Raji (cell line): ENCODE data around the gene MYL11.
A peak's percentile ranks its signal among the peaks of the same experiment; 100 is the strongest.

ENCODE experiments used
- POLR2A ChIP-seq: IDR thresholded peaks from 2 replicates; pipeline ENCODE4 v1.6.1; 2011; ENCODE audit warnings: low read depth, low read length, control low read depth; ENCODE audit not compliant: insufficient read depth

MYL11 gene

DNA sequence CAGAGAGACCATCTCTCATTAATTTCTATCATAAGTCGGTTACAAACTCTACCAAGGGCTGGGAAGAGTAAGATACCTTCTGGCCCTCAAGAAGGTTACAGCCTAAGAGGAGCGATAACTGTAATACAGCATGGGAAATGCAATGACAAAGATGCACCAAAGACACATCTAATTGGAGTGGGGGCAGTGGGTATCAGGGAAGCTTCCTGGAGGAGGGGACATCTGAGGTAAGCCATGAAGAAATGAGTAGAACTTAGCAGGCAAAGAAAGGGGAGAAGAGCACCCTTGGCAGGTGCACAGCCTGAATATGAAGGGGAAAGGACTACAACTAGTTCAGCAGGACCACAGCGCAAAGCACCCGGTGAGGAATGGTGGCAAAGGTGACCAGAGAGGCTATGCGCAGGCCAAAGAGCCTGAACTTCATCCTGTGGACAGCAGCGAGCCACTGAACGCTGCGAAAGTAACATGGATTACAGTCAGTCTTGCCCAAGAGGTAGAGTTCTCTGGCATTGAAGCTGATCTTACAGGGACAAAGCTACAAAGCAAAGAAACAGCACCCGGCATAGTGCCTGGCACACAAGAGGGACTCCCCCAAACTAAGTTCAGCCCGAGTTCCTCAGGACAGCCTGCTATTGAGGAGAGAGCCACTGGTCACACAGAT is 7.1 kb upstream of the MYL11 start:
- no peak for TF ChIP-seq POLR2A

DNA sequence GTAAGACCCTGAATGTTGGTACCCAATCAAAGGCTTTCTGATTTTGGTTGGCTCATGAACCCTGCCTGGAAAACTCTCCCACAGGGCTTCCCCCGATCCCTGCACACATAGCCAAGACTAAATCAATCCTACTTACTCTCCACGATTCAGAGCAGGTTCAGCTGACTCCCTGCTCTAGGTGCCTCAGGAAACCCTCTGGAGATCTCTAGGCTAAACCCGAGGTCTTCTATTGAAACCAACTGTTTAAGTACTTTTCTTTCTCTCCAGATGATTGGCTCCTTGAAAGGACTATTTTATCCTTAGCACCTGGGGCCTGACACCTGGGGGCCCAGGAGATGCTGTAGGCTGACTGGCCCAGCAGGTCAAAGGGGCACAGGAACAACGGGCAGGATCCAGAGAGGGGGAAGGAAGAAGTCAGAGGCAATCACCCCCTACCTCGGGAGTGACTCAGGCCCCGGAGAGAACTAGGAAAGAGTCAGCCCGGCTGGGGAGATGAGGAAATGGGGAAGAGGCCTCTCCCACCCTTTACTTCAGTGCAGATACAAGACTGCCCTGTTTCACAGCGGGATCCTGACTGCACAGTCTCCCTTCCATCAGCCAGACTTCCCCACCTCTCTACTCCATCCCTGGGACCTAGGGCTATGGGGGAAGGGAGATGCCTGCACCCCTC is 6.3 kb upstream of the MYL11 start:
- no peak for TF ChIP-seq POLR2A

DNA sequence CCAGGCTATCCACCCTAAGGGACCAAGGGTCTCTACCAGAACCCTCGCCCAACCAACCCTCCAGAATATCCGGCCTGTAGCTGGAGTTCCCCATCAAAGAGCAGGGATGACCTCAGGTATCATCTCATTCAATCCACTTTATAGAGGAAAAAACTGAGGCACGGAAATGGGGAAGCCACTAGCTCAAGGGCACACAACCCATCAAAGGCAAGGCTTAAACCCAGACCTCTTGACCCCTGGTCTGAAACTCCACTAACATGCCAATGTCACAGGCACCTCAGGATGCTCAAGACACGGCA is 5.9 kb upstream of the MYL11 start:
- no peak for TF ChIP-seq POLR2A

DNA sequence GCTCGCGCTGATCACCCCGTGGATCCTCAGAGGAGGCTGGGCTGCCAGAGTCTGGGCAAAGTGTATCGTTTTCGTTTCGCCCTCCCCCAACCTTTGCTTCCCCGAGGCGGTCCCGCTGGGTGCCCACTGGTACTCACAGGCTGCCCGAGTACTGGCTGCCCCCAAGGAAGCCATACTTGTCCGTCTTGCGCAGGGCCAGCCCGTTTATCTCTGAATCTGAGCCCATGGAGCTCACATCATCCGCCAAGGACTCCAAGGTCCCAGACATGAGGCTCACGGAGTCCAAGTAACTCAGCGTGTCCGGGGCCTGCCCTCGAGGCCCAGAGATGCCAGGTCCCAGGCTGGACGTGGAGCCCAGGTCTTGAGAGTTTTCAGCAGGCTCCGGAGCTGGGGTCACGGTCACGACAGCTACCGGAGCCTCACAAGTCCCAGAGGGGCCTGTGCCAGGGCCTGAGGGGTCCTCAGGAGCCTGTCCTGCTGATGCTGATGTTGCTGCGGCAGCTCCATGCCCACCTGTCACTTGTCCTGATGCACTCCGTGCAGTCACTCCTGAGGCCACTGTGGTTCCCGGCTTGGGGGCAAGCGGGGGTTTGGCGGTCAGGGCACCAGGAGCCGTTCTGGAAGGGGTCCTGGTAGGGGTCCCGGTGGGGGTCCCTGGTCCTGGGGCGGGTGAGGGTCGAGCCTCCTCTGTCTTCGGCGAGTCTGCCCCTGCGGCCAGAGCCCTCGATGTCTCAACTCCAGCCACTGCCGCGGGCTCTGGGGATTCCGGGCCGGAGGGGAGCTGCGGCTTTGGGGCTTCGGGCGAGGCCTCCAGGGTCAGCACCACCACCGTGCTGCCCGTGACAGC is 5.3 kb upstream of the MYL11 start:
- TF ChIP-seq POLR2A, result no peak

DNA sequence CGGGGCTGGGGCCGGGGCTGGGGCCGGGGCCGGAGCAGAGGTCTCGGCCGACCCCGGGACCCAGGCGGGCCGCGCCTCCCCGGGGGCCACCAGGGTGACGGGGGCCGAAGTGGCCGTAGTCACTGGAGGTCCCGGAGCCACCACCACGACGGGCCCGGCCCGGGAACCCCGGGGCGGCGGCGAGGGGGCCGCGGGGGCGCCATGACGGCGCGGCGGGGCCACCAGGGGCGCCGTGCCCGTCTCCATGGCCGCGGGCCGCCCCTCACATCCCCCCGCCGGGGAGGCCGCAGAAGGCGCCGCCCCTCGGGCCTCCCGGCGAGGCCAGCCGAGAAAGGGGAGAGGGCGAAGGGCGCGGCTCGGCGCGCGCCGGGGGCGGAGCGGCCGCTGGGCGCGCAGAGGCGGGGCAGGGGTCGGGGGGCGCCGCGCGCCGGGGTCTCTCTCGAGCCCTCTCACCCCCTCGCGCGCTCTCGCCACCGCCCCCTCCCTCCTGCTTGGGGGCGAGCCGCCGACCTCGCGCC is 4.6 kb upstream of the MYL11 start:
- peak; percentile 45 for TF ChIP-seq POLR2A

DNA sequence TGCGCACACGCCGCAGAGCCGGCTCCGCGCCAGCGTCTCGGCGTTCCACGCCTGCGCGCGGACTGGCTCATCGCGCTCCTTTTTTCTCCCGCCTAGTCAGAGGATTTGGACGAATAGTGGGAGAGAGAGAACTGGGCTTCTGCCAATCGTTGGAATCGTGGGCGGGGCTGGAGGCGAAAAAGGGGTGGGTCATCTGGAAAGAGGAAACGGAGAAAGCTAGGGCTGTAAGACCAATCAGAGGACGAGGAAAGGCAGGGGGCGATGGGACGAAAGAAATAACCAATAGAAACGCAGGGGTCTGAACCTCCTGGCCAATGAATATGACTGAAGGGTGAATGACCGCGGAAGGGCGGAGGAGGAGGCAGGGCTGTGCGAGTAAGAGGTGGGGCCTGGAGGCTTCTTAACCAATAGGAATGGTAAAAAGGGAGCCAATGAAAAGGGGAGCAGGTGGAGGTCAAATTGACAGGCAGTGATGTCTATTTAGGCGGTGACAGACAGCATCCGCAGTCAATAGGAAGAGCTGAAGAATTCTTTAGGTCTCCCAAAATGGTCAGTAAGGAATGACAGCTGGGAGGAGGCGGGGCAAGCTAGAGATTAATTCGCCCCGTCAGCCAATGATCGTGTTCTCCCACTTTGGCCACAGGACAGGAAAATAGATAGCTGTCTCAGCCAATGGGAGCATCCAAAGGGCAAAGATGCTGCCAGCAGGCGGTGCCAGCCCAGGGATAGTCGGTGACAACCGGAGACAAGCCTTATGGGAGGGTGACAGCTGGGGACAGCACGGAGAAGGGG is 4.0 kb upstream of the MYL11 start, which contains the start of gene TBC1D10B:
TSS of gene TBC1D10B (minus strand) at position 39 of the 792 bp plus-strand sequence. CDS start 311 bp downstream, outside the sequence.
- TF ChIP-seq POLR2A, result no peak

DNA sequence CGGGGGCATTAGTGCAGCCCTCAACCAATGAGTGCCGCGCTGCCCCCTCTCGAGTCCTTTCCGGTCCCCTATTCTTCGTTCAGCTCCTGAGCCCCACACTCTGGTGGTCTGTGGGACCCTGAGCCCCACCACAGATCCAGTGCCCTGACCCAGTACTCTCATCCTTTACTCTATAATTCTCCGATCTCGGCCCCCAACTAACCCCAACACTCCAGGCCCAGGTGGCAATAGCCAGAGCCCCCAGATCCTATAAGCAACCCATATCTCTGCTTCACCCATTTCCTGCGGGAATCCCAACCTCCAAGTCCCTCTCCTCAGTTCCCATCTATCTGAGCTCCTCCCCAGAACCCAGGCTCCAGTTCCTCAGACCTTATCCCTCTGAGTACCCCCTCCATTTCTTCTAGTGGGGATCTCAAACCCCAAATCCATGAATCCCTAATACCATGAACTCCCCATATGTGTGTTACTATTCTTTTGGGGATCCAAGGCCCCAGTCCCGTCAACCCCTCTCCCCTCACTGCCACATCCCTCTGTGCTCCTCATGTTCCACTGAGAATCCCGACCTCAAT is 3.3 kb upstream of the MYL11 start:
- TF ChIP-seq POLR2A, result peak; percentile 78

DNA sequence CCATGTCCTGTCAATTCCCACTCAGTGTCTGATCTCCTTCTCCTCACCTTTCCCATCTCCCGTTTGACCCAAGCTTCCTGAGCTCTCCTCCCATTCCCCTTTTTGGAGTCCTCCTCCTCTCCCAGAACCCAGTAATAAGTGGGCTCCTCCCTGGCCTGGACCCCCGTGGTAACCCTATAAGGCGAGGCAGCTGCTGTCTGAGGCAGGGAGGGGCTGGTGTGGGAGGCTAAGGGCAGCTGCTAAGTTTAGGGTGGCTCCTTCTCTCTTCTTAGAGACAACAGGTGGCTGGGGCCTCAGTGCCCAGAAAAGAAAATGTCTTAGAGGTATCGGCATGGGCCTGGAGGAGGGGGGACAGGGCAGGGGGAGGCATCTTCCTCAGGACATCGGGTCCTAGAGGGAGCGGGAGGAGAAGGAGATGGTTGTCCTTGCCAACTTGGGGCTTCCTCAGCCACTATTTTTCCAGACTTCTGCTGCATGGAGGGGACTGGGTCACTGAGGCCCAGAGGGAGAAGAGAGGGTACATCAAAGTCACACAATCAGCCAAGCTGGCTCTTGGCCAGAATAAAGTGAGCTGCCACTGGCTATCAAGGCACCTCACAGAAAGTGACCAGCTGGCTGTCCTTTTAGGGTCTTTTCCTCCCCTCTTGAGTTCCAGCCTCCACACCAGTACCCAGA is 2.4 kb upstream of the MYL11 start:
- TF ChIP-seq POLR2A, result no peak

DNA sequence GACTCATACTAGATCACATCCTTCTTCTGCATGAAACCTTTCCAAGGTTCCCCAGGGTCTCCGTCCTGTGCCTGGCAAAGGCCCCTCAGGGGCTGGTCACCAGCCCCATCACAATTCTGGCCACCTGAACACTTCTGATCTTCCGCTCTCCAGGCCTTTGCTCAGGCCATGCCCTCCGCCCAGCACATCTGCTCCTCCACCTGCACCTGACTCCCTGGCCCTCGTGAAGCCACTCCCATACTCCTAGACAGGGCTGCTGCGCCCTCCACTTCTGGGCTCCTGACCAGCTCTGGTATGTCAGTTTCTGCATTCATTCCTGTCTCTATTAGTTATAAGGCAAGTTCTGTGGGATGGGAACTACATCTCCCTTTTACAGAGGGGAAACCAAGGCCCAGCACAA is 1.9 kb upstream of the MYL11 start:
- no peak for TF ChIP-seq POLR2A

DNA sequence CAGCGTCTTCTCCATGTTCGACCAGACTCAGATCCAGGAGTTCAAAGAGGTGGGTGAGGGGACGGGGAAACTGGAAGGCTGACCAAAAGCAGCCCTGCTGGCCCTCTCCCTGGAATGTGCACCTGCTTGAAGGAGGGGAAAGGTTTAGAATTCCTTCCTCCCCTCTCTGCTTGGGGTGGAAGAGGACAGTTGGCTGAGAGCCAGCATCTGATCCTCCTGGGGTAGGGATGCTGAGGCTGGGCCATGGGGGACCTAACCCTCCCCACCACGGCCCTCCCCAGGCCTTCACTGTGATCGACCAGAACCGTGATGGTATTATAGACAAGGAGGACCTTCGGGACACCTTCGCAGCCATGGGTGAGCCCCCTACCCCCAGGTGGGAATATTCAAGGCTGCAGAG is 1.3 kb downstream of the MYL11 start:
- 0 out of 2 replicates have a peak, but pooled peaks have one; percentile 10 for TF ChIP-seq POLR2A

DNA sequence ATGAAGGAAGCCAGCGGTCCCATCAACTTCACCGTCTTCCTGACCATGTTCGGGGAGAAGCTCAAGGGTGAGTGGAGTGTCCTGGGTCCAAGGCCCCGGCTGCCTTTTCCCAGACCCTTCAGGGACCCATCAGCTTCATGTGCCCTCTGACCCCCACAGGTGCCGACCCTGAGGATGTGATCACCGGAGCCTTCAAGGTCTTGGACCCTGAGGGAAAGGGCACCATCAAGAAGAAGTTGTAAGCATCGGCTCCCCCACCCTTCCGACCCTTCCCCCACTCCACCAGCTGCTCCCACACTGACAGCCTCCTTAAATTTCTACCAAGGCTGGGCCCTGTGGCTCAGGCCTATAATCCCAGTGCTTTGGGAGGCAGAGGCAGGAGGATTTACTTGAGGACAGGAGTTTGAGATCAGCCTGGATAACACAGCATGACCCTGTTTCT is 1.9 kb downstream of the MYL11 start:
- TF ChIP-seq POLR2A, result 0 out of 2 replicates have a peak, but pooled peaks have one; percentile 10

DNA sequence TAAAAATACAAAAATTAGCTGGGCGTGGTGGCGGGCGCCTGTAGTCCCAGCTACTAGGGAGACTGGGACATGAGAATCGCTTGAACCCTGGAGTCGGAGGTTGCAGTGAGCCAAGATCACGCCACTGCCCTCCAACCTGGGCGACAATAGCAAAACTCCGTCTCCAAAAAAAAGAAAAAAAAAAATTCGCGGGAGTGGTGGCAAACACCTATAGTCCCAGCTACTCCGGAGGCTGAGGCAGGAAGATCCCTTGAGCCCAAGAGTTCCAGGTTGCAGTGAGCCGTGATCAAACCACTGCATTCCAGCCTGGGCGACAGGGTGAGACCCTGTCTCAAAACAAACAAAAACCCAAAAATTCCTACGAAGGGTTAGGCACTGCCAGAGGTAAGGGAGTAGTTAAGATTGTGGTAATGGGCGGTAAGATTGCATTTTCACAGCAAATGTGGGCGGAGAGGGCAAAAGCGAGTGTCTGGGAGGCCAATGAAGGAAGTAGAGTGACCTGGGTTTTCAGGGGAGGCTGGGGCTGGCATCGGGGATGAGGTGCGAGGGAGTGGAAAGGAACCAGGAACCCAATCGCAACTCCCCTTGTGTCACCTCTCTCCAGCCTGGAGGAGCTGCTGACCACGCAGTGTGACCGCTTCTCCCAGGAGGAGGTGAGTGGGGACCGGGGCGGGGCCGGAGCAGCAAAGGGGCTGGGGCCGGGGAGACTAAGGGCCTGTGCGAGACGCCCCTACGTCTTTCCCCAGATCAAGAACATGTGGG is 2.6 kb downstream of the MYL11 start:
- TF ChIP-seq POLR2A, result peak; percentile 54; the same call in 1 of the 2 replicates

DNA sequence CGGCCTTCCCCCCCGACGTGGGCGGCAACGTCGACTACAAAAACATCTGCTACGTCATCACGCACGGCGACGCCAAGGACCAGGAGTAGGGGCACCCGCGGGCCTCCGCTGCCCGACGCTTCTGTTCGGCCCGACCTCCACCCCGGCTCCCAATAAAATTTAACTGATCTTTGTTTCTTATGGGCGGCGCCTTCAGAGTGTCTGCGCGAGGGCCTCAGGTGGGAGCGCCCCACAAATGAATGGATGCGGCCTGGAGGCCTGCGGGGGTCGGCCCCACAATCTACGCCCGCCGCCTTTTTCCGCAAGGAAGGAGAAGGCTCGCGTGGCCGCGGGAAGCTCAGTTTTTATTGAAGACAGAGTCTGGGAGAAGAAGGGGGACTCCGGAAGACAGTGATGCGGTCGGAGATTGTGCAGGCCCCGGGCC is 3.2 kb downstream of the MYL11 start:
- TF ChIP-seq POLR2A, result peak; percentile 24
